Measurements from ENCODE around the gene RASSF10. TPM values are rescaled to one million over a fixed set of nuclear protein-coding genes. Genes with fewer than 3 reads are reported as not detected.

Gene RASSF10
- polyA plus RNA-seq, 1 donor from 2014 or later: not detected

DNA sequence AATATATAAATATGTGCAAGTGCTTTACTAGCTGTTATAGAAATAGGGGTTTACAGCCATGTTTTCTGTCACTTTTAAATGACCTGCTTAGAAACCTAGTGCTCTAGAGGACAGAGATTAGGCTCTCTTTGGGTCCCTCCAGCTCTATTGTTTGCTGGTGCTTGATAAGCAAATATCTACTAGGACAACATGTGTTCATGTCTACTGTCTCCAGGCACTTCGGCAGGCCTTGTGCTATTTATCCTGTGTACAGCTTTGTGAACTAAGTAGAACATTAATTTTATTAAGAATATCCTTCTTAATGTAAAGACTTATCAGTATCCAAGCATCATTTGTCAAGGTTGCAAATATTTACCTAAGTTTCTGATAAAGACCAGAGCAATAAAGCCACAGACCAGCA lies 11.9 kb upstream of the RASSF10 start:
- no peak overlapping the region for H2AFZ ChIP-seq (ENCODE audit: low read depth, low read length)
- H3K9ac ChIP-seq (ENCODE audit: low read length): no peak overlapping the region
- no peak overlapping the region for H3K27ac ChIP-seq (ENCODE audit: low read length)
- H3K4me3 ChIP-seq (ENCODE audit: low read length): no peak overlapping the region
- no peaks in the 10 kb centered on the region for H3K9me2 ChIP-seq (ENCODE audit: insufficient read depth, low read length)
- no peaks in the 10 kb centered on the region for H3K27me3 ChIP-seq (ENCODE audit: insufficient read depth, low read depth, low read length)
- TF ChIP-seq, protein P1, sequence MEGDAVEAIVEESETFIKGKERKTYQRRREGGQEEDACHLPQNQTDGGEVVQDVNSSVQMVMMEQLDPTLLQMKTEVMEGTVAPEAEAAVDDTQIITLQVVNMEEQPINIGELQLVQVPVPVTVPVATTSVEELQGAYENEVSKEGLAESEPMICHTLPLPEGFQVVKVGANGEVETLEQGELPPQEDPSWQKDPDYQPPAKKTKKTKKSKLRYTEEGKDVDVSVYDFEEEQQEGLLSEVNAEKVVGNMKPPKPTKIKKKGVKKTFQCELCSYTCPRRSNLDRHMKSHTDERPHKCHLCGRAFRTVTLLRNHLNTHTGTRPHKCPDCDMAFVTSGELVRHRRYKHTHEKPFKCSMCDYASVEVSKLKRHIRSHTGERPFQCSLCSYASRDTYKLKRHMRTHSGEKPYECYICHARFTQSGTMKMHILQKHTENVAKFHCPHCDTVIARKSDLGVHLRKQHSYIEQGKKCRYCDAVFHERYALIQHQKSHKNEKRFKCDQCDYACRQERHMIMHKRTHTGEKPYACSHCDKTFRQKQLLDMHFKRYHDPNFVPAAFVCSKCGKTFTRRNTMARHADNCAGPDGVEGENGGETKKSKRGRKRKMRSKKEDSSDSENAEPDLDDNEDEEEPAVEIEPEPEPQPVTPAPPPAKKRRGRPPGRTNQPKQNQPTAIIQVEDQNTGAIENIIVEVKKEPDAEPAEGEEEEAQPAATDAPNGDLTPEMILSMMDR (IDR thresholded peaks at IDR 0.05; ENCODE audit: poor library complexity, severe bottlenecking): no peak
- TF ChIP-seq SMC3 (conservative IDR thresholded peaks at IDR 0.05; ENCODE audit: poor library complexity) (no peak), MXI1 (conservative IDR thresholded peaks at IDR 0.05; ENCODE audit: poor library complexity, severe bottlenecking) (no peak), TAF1 (IDR thresholded peaks at IDR 0.05; ENCODE audit: low read depth) (no peak), EZH2 (IDR thresholded peaks at IDR 0.05; ENCODE audit: borderline replicate concordance, insufficient read depth, low read length, poor library complexity, severe bottlenecking) (no peak), POLR2AphosphoS5 (IDR thresholded peaks at IDR 0.05) (no peak), EP300 (conservative IDR thresholded peaks at IDR 0.05; ENCODE audit: poor library complexity, severe bottlenecking) (no peak), RAD21 (conservative IDR thresholded peaks at IDR 0.05) (no peak)
- TF ChIP-seq, protein P2, sequence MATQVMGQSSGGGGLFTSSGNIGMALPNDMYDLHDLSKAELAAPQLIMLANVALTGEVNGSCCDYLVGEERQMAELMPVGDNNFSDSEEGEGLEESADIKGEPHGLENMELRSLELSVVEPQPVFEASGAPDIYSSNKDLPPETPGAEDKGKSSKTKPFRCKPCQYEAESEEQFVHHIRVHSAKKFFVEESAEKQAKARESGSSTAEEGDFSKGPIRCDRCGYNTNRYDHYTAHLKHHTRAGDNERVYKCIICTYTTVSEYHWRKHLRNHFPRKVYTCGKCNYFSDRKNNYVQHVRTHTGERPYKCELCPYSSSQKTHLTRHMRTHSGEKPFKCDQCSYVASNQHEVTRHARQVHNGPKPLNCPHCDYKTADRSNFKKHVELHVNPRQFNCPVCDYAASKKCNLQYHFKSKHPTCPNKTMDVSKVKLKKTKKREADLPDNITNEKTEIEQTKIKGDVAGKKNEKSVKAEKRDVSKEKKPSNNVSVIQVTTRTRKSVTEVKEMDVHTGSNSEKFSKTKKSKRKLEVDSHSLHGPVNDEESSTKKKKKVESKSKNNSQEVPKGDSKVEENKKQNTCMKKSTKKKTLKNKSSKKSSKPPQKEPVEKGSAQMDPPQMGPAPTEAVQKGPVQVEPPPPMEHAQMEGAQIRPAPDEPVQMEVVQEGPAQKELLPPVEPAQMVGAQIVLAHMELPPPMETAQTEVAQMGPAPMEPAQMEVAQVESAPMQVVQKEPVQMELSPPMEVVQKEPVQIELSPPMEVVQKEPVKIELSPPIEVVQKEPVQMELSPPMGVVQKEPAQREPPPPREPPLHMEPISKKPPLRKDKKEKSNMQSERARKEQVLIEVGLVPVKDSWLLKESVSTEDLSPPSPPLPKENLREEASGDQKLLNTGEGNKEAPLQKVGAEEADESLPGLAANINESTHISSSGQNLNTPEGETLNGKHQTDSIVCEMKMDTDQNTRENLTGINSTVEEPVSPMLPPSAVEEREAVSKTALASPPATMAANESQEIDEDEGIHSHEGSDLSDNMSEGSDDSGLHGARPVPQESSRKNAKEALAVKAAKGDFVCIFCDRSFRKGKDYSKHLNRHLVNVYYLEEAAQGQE (IDR thresholded peaks at IDR 0.05; ENCODE audit: borderline replicate concordance): no peak
- no peaks in the 10 kb centered on the region for H3K36me3 ChIP-seq (ENCODE audit: insufficient read depth, low read length)
- H3F3A ChIP-seq (ENCODE audit: insufficient read depth, low read length, poor library complexity, severe bottlenecking): no peaks in the 10 kb centered on the region
- H3K4me2 ChIP-seq (ENCODE audit: low read length): no peak overlapping the region
- H3K9me3 ChIP-seq (ENCODE audit: low read length): no peaks in the 10 kb centered on the region
- H4K20me1 ChIP-seq (ENCODE audit: insufficient read depth): no peaks in the 10 kb centered on the region
- H3K79me2 ChIP-seq (replicated peaks; ENCODE audit: insufficient read depth, low read length): no peaks in the 10 kb centered on the region

DNA sequence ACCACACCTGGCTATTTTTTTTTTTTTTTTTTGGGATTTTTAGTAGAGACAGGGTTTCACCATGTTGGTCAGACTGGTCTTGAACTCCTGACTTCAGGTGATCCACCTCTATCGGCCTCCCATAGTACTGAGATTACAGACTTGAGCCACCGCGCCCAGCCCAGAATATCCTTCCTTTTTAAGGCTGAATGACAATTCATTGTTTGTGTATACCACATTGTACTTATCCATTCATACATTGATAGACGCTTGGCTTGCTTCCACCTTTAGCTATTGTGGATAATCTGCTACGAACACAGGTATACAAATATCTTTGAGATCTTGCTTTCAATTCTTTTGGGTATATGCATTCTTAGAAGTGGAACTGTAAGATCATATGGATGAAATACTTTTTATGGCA lies 10.8 kb upstream of the RASSF10 start:
- Histone ChIP-seq H3K4me2 (ENCODE audit: low read length) (no peak overlapping the region), H3K36me3 (ENCODE audit: insufficient read depth, low read length) (no peaks in the 10 kb centered on the region), H2AFZ (ENCODE audit: low read depth, low read length) (no peak overlapping the region), H4K20me1 (ENCODE audit: insufficient read depth) (no peaks in the 10 kb centered on the region), H3K9me2 (ENCODE audit: insufficient read depth, low read length) (no peaks in the 10 kb centered on the region), H3K4me3 (ENCODE audit: low read length) (no peak overlapping the region), H3K27me3 (ENCODE audit: insufficient read depth, low read depth, low read length) (no peaks in the 10 kb centered on the region), H3K79me2 (replicated peaks; ENCODE audit: insufficient read depth, low read length) (no peaks in the 10 kb centered on the region), H3K9ac (ENCODE audit: low read length) (no peak overlapping the region), H3K27ac (ENCODE audit: low read length) (no peak overlapping the region), H3K9me3 (ENCODE audit: low read length) (no peaks in the 10 kb centered on the region), H3F3A (ENCODE audit: insufficient read depth, low read length, poor library complexity, severe bottlenecking) (no peaks in the 10 kb centered on the region)
- TF ChIP-seq RAD21 (conservative IDR thresholded peaks at IDR 0.05) (no peak), EZH2 (IDR thresholded peaks at IDR 0.05; ENCODE audit: borderline replicate concordance, insufficient read depth, low read length, poor library complexity, severe bottlenecking) (no peak), EP300 (conservative IDR thresholded peaks at IDR 0.05; ENCODE audit: poor library complexity, severe bottlenecking) (no peak), TAF1 (IDR thresholded peaks at IDR 0.05; ENCODE audit: low read depth) (no peak), SMC3 (conservative IDR thresholded peaks at IDR 0.05; ENCODE audit: poor library complexity) (no peak), POLR2AphosphoS5 (IDR thresholded peaks at IDR 0.05) (no peak), MXI1 (conservative IDR thresholded peaks at IDR 0.05; ENCODE audit: poor library complexity, severe bottlenecking) (no peak)
- TF ChIP-seq, protein P1 (IDR thresholded peaks at IDR 0.05; ENCODE audit: poor library complexity, severe bottlenecking): no peak
- TF ChIP-seq, protein P2 (IDR thresholded peaks at IDR 0.05; ENCODE audit: borderline replicate concordance): no peak

Data from neural cell (in vitro differentiated cells).